Erythroblast (primary cell): Measurements from ENCODE around the gene CPM.

Experiments used
- GATA1 ChIP-seq: IDR thresholded peaks from 2 replicates; pipeline ENCODE4 v1.6.1; 2011; ENCODE audit warnings: low read depth, mild to moderate bottlenecking, control low read depth, low read length, moderate library complexity
- POLR2A ChIP-seq: IDR thresholded peaks from 2 replicates; pipeline ENCODE4 v1.6.1; 2011; ENCODE audit warnings: mild to moderate bottlenecking, low read length

GRCh38 chr12:68867606-68868005, 65.4 kb downstream of the CPM start:
- TF ChIP-seq POLR2A (no peak), GATA1 (no peak)
